Ureter (tissue), 1 donor: ENCODE measurements around the gene CFAP161. TPM values are rescaled to one million over a fixed set of nuclear protein-coding genes. Genes with fewer than 3 reads are reported as not detected.

Source experiments
- DNase-seq: peaks from one replicate; pipeline ENCODE4 v3.0.0-alpha.2; 2020; ENCODE audit warnings: low spot score
- total RNA-seq: library from RNA; stranded (reverse); gene quantifications from one replicate; pipeline ENCODE4 v1.2.4, GENCODE V29; 2023
- donor health status: DM: yes; HTN: yes; CAD: no.

CFAP161 gene
- total RNA-seq, 1 donor from 2014 or later: 0.57 TPM

DNA sequence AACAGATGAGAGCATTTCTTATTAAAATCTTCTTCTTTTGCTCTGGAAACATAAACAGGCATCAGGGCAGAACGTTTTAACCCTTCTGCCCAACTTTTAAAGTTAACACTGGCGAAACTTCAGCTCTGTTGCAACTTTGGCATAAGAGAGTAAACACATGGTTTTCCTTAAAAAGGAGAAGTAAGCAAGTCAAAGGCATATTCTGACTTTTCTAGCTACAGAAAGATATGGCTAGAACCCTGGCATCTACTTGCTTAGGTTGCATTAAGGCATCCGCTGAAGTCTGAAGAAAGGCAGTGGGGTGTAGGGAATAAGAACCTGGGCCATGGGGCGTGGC lies 49.3 kb downstream of the CFAP161 start:
- no peak for DNase-seq

- no peak for DNase-seq
These were observed 50.1 kb downstream of the CFAP161 start for GRCh38 chr15:81184188-81184587.

GRCh38 chr15:81185631-81186295 lies 51.7 kb downstream of the CFAP161 start:
- DNase-seq: no peak

- no peak for DNase-seq
These were observed 54.3 kb downstream of the CFAP161 start for GRCh38 chr15:81188354-81188753.

- DNase-seq: peak; percentile 59
These were observed 55.7 kb downstream of the CFAP161 start for GRCh38 chr15:81189583-81190283.

DNA sequence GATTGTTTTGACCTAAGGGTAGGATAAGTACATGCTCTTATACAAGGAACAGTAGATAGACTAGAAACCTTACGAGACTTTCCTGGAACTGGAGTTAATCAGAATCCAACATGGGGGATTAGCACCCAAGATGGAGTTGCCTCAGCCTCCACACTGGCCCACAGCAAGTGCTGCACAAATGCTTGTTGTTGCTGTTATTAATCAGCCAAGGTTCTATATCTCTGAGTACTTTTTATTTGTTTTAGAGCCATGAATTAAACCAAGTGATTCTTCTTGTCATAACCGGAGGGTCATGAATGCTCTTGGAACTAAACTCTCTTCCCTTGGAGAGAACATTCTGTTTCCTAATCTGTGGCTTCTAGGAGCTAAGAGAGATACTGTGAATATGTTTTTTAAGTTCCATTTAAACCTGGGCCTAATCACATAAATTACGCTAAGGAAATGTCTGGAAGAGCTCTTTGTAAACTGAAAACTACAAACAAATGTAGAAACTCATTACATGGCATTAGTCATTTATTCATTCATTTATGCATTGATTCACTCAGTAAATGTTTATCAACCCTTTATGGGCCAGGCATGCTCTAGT lies 56.9 kb downstream of the CFAP161 start:
- DNase-seq: no peak

DNA sequence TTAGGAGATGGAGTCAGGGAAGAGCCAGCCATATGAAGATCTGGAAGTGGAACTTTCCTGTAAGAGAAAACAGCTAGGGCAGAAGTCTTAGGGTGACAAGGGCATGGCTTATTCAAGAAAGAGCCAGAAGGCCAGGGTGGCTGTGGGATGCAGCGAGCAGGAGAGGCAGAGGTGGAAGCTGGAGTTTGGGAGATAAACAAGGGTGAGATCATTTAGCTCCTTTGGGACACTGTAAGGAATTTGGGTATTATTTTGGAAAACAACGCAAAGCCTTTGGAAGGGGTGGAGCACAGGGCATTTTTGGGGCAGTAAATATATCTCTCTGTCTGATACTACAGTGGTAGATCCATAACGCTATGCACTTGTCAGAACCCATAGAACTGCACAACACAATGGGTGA lies 57.6 kb downstream of the CFAP161 start:
- DNase-seq: no peak

DNA sequence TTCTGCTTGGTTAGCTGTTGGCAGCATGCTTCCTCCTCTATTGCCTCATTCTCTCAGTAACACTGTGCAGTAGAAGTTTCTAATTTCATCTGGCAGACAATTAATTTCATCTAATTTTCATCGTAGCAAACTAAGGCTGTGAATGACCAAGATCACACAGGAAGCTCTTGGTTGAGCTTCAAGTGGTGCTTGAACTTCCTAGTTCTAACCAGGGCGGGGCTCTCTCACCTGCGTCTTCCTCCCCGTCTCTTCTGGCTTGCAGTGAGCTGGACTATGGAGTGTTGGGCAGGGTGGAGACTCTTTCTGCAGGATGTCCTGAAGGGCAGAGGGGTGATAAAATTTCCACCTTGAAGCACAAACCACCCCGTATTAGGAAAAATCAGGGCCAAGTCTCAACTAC lies 60.7 kb downstream of the CFAP161 start:
- no peak for DNase-seq

- no peak for DNase-seq
These were observed 61.3 kb downstream of the CFAP161 start for GRCh38 chr15:81195339-81195864.

DNA sequence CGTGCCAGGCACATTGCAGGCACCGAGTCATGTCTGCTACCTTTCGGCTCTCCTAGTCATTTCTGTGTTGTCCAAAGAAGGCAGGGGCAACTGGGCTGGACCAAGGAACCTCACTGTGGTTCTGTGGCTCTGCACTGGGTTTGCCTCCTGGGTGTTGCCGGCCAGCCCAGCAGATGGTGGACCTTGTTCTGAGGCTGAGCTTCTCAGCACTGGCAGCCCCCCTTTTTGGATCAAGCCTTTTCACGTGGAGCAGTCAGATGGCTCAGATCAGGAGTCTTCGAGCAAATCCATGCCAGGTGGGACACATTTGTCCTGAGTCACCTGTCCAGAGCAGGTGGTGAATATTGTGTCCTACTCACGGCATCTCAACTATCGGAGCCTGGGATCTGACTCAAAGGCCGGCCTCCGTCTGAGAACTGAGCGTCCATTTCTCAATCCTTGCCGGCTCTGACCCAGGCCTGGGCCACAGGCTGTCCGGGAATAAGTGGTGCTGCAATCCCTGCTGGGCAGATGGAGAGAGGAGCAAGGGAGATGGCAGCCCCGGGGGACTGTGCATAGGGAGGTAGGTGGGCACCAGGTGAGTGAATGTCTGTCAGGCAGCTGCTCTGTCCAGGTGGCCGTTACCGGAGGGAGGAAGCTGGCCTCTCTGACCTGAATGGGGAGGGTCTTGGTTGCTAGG lies 62.6 kb downstream of the CFAP161 start, which contains the start of gene IL16:
TSS of gene IL16 (plus strand) at position 304 of the 679 bp plus-strand sequence. CDS start 28,521 bp downstream, outside the sequence.
- DNase-seq: no peak

- no peak for DNase-seq
These were observed 63.2 kb downstream of the CFAP161 start for GRCh38 chr15:81197255-81197630.

DNA sequence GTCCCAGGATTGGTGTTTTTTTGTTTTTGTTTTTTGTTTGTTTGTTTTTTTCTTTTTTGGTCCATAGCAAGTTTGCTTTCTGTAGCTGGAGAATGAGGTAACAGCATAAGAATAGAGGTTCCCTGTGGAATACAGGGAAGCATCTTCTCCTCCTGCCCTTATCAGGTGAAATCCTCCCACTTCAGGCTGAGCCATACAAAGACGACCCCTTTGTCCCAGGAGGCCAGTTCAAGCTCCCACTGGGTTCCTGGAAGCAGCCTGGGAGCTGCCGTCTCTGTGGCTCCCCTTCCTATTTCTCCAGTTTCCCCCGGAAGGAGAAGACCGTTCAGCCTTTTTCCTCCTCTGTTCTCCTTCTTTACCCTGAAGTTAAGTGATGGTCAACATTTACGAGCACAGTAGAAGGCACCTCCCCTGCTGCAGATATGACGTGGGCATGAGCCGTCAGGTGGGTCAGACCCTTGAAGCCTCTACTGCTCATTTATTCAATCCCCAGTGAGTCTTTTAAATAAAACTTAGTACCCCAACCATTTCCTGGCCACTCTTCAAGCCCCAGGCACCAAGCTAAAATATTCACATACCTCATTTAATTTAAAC lies 63.7 kb downstream of the CFAP161 start:
- no peak for DNase-seq

Other genes starting within 250 kb of the CFAP161 start
- gene MESD, start 144.5 kb upstream of the CFAP161 start, total RNA-seq: 37.6 TPM
- 15.1 TPM for gene TLNRD1, start 133.3 kb upstream of the CFAP161 start, total RNA-seq
- gene IL16, start 62.6 kb downstream of the CFAP161 start, total RNA-seq: 18.5 TPM
- gene STARD5, start 189.9 kb downstream of the CFAP161 start, total RNA-seq: 17.5 TPM
- 1.4 TPM for gene TMC3, start 239.9 kb downstream of the CFAP161 start, total RNA-seq